KMS-11 (cell line): ENCODE data around the gene NMD3.

ENCODE experiments used
- H2AFZ ChIP-seq: fragments of 200-600 bp; sonication (generic); 2 replicates; pipeline ENCODE4 v1.6.1; 2016; ENCODE audit warnings: antibody characterized with exemption, mixed run types, low read depth
- H3K27ac ChIP-seq: fragments of 200-600 bp; sonication (generic); 2 replicates; pipeline ENCODE4 v1.6.1; 2016; ENCODE audit warnings: mild to moderate bottlenecking, mixed run types
- H3K27me3 ChIP-seq: fragments of 200-600 bp; sonication (generic); 2 replicates; pipeline ENCODE4 v1.6.1; 2017; ENCODE audit warnings: mild to moderate bottlenecking, low read depth, mixed run types, moderate library complexity; ENCODE audit not compliant: insufficient read depth
- H3K36me3 ChIP-seq: fragments of 200-600 bp; sonication (generic); 2 replicates; pipeline ENCODE4 v1.6.1; 2017; ENCODE audit warnings: mild to moderate bottlenecking, mixed run types; ENCODE audit not compliant: insufficient read depth
- H3K4me1 ChIP-seq: fragments of 200-600 bp; sonication (generic); 2 replicates; pipeline ENCODE4 v1.6.1; 2016; ENCODE audit warnings: mild to moderate bottlenecking, low read depth, mixed run types; ENCODE audit not compliant: poor library complexity, severe bottlenecking
- H3K4me2 ChIP-seq: fragments of 200-600 bp; sonication (generic); 2 replicates; pipeline ENCODE4 v1.7.0; 2016; ENCODE audit warnings: mild to moderate bottlenecking, mixed run types
- H3K4me3 ChIP-seq: fragments of 200-600 bp; sonication (generic); IDR thresholded peaks from 2 replicates; pipeline ENCODE4 v1.6.1; 2017; ENCODE audit warnings: low read depth, low read length, mixed read lengths; ENCODE audit not compliant: insufficient read depth
- H3K79me2 ChIP-seq: fragments of 200-600 bp; sonication (generic); 2 replicates; pipeline ENCODE4 v1.6.1; 2016; ENCODE audit warnings: low read depth, mixed run types; ENCODE audit not compliant: insufficient read depth
- H3K9ac ChIP-seq: fragments of 200-600 bp; sonication (generic); 2 replicates; pipeline ENCODE4 v1.6.1; 2016; ENCODE audit warnings: mild to moderate bottlenecking, mixed run types
- H4K20me1 ChIP-seq: fragments of 200-600 bp; sonication (generic); 2 replicates; pipeline ENCODE4 v1.6.1; 2016; ENCODE audit warnings: mild to moderate bottlenecking, mixed run types; ENCODE audit not compliant: insufficient read depth
- CTCF ChIP-seq: fragments of 200-600 bp; sonication (generic); conservative IDR thresholded peaks from 2 replicates; pipeline ENCODE4 v1.6.1; 2017; ENCODE audit warnings: low read depth, mild to moderate bottlenecking, antibody characterized with exemption, low read length, moderate library complexity, mixed read lengths

NMD3 gene

GRCh38 chr3:161291191-161291901, 70.2 kb downstream of the NMD3 start:
- no peak overlapping the region for H3K4me2 ChIP-seq
- H3K79me2 ChIP-seq = no peaks in the 10 kb centered on the region
- no peak overlapping the region for H3K4me3 ChIP-seq
- no peak for TF ChIP-seq CTCF
- H2AFZ ChIP-seq = no peak overlapping the region
- H4K20me1 ChIP-seq = no peaks in the 10 kb centered on the region
- no peak overlapping the region for H3K9ac ChIP-seq
- H3K36me3 ChIP-seq = no peaks in the 10 kb centered on the region
- H3K27me3 ChIP-seq = no peaks in the 10 kb centered on the region
- no peaks in the 10 kb centered on the region for H3K4me1 ChIP-seq
- H3K27ac ChIP-seq = no peak overlapping the region

GRCh38 chr3:161293381-161293780, 72.3 kb downstream of the NMD3 start:
- H3K36me3 ChIP-seq = no peaks in the 10 kb centered on the region
- no peaks in the 10 kb centered on the region for H3K4me1 ChIP-seq
- no peak overlapping the region for H3K27ac ChIP-seq
- no peak for TF ChIP-seq CTCF
- H3K27me3 ChIP-seq = no peaks in the 10 kb centered on the region
- no peaks in the 10 kb centered on the region for H4K20me1 ChIP-seq
- H2AFZ ChIP-seq = no peak overlapping the region
- H3K4me2 ChIP-seq = no peak overlapping the region
- H3K79me2 ChIP-seq = no peaks in the 10 kb centered on the region
- no peak overlapping the region for H3K4me3 ChIP-seq
- H3K9ac ChIP-seq = no peak overlapping the region

- TF ChIP-seq CTCF = no peak
- no peaks in the 10 kb centered on the region for H3K4me1 ChIP-seq
- H3K4me3 ChIP-seq = no peak overlapping the region
- H2AFZ ChIP-seq = no peak overlapping the region
- H3K27ac ChIP-seq = no peak overlapping the region
- no peaks in the 10 kb centered on the region for H3K27me3 ChIP-seq
- H3K9ac ChIP-seq = no peak overlapping the region
- no peak overlapping the region for H3K4me2 ChIP-seq
- no peaks in the 10 kb centered on the region for H3K36me3 ChIP-seq
- no peaks in the 10 kb centered on the region for H4K20me1 ChIP-seq
- no peaks in the 10 kb centered on the region for H3K79me2 ChIP-seq
Measured at GRCh38 chr3:161295325-161295724, 74.2 kb downstream of the NMD3 start.

GRCh38 chr3:161296814-161297213, 75.7 kb downstream of the NMD3 start:
- TF ChIP-seq CTCF = no peak
- Histone ChIP-seq H3K4me3 (no peak overlapping the region), H3K27me3 (no peaks in the 10 kb centered on the region), H3K9ac (no peak overlapping the region), H3K79me2 (no peaks in the 10 kb centered on the region), H3K27ac (no peak overlapping the region), H3K36me3 (no peaks in the 10 kb centered on the region), H3K4me1 (no peaks in the 10 kb centered on the region), H4K20me1 (no peaks in the 10 kb centered on the region), H3K4me2 (no peak overlapping the region), H2AFZ (no peak overlapping the region)
